A204.1 (cell line): Measurements from ENCODE around the gene TAP2.
A peak's percentile ranks its signal among the peaks of the same experiment; 100 is the strongest.
"Not testable (repeated sequence)": the region's sequence is repeated elsewhere in the genome, so short reads cannot be mapped to it uniquely, and the experiment has no call there.

Source experiments
- FAIRE-seq: peaks from 2 replicates; lab custom pipeline; 2012; peaks lifted over from hg19 to GRCh38; lab: Jason Lieb, UNC

Gene TAP2

GRCh38 chr6:32835167-32835893 is 3.2 kb downstream of the TAP2 start:
- FAIRE-seq = no peak

DNA sequence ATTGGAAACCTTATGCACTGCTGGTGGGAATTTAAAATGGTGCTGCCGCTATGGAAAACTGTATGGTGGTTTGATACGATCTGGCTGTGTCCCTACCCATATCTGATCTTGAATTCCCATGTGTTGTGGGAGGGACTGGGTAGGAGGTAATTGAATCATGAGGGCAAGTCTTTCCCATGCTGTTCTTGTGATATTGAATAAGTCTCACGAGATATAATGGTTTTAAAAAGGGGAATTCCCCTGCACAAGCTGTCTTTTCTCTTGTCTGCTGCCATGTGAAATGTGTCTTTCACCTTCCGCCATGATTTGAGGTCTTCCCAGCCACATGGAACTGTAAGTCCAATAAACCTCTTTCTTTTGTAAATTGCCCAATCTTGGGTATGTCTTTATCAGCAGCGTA is 4.9 kb downstream of the TAP2 start:
- FAIRE-seq = no peak

DNA sequence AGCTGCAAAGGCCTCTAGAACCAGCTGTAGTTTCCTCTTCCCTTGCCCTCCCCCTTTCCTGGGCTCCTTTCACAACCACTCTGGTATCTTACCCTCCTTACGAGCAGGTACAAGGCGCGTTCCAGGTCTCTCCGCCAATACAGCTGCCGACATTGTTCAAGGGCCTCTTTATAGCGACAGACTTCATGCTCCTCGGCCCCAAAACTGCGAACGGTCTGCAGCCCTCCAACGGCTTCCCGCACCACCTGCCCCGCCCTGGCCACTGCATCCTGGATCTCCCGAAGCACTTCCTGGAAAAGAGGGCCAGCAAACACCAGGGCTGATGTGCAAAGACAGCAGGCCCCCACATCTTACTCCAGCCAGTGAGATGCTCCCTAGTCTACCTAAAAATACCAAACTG is 6.0 kb downstream of the TAP2 start:
- FAIRE-seq = no peak

- no peak for FAIRE-seq
These were observed 7.6 kb downstream of the TAP2 start for GRCh38 chr6:32830936-32831335.

DNA sequence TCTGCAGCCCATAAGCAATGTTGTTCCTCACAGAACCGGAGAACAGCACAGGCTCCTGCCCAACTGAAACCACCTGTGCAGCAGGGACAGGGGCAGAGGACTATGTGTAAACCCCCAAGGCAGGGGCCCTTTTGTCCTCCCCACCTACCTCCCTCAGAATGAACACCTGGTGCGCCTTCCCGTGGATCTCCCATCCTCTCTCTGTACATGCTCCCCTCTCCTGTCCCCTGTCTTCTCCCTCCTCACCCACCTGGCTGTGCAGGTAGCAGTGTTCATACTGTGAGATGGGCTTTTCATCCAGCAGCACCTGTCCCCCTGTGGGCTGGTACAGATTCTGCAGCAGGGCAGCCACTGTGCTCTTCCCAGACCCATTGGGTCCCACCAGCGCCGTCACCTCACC is 8.5 kb downstream of the TAP2 start:
- FAIRE-seq = no peak

- no peak for FAIRE-seq
These were observed 9.0 kb downstream of the TAP2 start for GRCh38 chr6:32829495-32829894.

- no peak for FAIRE-seq
These were observed 11.5 kb downstream of the TAP2 start for GRCh38 chr6:32827025-32827424.

- FAIRE-seq = peak; percentile 80
These were observed 12.6 kb downstream of the TAP2 start for GRCh38 chr6:32825966-32826365.

GRCh38 chr6:32819729-32820128 is 18.8 kb downstream of the TAP2 start:
- no peak for FAIRE-seq

- FAIRE-seq = no peak
These were observed 19.7 kb downstream of the TAP2 start for GRCh38 chr6:32818867-32819266.

- FAIRE-seq = no peak
These were observed 21.8 kb downstream of the TAP2 start, which contains the start of gene HLA-DOB for GRCh38 chr6:32816746-32817204. HLA-DOB (minus strand) TSS chr6:32817002; CDS start chr6:32816951, 51 bp downstream.

- FAIRE-seq = no peak
These were observed 22.5 kb downstream of the TAP2 start for GRCh38 chr6:32815996-32816395.

- no peak for FAIRE-seq
These were observed 23.4 kb downstream of the TAP2 start for GRCh38 chr6:32815115-32815514.

DNA sequence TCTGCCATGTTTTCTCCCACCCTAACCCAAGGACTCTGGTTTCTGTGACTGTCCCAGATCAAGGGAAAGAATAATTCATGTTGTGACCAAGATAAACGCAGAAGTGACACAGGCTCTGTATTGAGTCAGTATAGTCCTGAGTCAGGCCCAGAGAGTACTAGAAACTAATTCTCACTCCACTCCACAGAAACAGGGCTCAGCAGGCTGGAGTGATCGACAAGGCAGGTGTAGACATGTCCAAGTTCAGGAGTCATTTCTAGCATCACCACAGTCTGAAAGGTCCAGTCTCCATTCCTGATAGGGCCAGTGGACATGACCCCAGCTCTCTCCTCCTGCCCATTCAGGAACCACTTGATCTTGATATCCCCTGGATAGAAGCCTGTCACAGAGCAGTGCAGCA is 24.4 kb downstream of the TAP2 start:
- no peak for FAIRE-seq

GRCh38 chr6:32809171-32809570 is 29.4 kb downstream of the TAP2 start:
- FAIRE-seq = peak; percentile 39

DNA sequence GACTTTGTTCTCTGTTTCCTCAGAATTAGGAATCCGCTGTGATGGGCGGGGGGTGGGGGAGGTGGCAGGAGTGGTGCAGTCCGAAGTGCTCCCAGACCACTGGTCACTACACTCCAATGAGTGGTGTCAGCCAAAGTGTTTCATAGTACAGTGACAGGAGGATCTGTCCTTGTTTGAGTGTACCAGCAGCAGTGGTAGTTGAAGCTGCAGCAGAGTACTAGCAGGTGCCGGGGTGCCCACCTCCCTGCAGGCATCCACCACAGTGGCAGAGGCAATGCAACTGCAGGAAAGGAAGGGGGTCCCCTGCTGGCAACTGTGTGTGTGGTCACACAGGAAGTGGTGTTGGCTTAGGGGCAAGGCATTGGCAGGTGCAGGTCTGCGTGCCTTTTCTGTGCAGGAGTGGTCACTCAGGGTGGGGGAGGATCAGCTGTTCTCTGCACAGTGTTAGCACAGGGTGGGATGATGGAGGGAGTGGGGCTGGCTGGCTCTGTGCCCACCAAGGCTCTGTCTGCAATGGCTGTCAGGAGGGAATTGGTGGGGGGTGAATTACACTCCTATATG is 31.4 kb downstream of the TAP2 start:
- FAIRE-seq = no peak

DNA sequence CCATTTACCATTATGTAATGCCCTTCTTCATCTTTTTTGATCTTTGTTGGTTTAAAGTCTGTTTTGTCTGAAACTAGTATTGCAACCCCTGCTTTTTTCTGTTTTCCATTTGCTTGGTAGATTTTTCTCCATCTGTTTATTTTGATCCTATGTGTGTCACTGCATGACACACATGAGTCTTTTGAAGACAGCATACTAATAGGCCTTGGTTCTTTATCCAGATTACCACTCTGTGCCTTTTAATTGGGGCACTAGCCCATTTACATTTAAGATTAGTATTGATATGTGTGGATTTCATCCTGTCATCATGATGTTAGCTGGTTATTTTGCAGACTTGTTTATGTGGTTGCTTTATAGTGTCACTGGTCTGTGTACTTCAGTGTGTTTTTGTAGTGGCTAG is 33.1 kb downstream of the TAP2 start:
- FAIRE-seq = not testable (repeated sequence)

GRCh38 chr6:32803416-32803815 is 35.1 kb downstream of the TAP2 start:
- no peak for FAIRE-seq

- no peak for FAIRE-seq
These were observed 38.8 kb downstream of the TAP2 start for GRCh38 chr6:32799740-32800139.

DNA sequence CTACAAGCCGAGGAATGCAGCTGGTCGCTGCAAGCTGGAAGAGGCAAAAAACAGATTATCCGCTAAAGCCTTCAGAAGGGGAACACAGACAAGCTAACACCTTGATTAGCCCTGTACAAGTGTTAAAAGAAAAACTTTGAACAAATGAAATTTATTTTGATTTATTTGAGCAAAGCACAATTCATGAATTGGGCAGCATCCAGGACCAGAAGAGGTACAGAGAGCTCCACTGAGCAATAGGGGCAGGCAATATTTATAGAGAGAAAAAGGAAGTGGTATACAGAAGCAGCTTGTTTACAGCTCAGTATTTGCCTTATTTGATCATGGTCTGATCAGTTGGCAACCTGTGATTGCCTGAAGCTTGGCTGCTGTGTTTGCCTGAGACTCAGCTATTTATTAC is 39.4 kb downstream of the TAP2 start:
- no peak for FAIRE-seq

DNA sequence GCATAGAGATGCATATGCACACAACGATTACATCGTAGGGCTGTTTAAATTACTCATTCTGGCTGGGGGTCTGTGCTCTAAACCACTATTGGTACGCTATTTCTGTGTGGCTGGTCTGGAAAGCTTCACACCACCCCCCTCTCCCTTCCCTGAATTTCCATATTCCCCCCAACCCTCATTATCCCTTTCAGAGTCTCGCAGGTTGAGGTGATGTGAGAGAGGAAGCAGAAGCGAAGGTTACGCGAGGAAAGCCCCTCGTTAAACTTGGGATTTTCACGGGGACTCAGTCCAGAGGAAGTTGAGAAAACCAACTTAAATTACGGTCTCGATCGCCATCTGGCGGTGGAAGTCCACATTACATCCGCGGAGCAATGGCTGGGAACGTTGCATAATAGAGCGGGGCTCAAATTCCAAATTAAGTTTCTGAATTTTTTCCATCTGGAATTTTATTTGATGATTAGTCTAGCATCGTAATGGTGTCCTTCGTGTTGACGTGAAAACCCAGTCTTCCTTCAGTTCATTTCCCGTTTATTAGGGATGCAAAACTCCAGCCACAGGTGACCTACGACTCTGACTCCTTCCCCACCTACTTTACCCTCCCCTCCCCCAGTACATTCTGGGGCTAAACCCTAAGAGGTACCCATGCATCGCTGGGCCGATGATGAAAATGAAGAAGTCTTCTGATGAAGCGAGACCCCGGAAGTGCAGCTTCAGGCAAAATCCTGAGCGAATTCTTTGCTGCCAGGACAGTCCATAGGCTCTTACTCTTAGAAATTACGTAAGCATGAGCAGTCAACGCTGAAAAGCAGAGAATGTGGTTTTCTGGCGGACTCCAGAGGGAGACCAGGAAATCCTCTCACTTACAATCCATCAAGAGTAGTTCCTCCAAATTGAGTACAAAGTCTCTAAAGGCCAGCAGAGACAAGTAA is 41.4 kb downstream of the TAP2 start:
- peak; percentile 92 for FAIRE-seq

DNA sequence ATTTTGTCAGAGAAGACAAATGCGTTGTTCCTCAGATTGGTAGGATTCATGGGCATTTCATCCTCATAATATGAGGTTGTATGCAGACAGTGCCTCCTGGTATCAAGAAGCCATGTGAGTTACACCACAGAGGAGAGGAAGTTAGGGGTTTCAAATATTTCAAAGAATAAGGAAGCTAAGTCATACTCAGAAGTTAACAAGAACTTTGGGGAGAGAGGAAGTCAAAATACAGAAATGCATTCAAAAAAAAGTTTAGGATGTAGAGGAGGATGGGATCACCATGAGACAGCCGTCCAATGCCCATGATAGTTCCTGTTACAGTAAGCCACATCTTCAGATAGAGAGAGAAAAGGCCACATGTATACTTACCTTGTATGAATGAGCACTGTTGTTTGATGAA is 44.0 kb downstream of the TAP2 start:
- FAIRE-seq = no peak

GRCh38 chr6:32792901-32793435 is 45.6 kb downstream of the TAP2 start:
- FAIRE-seq = no peak
